Astrocyte of the spinal cord (primary cell): Measurements from ENCODE around the gene GABRE.

Experiments used
- DNase-seq: peaks from one replicate; pipeline ENCODE4 v3.0.0; 2011; ENCODE audit warnings: low read depth, low spot score
- H3K4me3 ChIP-seq: 2 replicates; pipeline ENCODE4 v1.5.1; 2011; ENCODE audit warnings: low read depth, mild to moderate bottlenecking, low read length, moderate library complexity
- in situ Hi-C: cut with HindIII; loops from 2 replicates; pipeline ENCODE4 v1.10.0; 2017; ENCODE audit warnings: low sequenced_read_pairs
- TF ChIP-seq, protein P1 (sequence below): IDR thresholded peaks from 2 replicates; pipeline ENCODE4 v1.5.1; 2012; ENCODE audit warnings: low read depth, mild to moderate bottlenecking, low read length, inconsistent platforms

Gene GABRE

GRCh38 chrX:151973060-151973661, 1.3 kb downstream of the GABRE start:
- peak overlapping the region; percentile 59 for H3K4me3 ChIP-seq
- no peak for DNase-seq
- in situ Hi-C loops: no loop called here
- TF ChIP-seq, protein P1, sequence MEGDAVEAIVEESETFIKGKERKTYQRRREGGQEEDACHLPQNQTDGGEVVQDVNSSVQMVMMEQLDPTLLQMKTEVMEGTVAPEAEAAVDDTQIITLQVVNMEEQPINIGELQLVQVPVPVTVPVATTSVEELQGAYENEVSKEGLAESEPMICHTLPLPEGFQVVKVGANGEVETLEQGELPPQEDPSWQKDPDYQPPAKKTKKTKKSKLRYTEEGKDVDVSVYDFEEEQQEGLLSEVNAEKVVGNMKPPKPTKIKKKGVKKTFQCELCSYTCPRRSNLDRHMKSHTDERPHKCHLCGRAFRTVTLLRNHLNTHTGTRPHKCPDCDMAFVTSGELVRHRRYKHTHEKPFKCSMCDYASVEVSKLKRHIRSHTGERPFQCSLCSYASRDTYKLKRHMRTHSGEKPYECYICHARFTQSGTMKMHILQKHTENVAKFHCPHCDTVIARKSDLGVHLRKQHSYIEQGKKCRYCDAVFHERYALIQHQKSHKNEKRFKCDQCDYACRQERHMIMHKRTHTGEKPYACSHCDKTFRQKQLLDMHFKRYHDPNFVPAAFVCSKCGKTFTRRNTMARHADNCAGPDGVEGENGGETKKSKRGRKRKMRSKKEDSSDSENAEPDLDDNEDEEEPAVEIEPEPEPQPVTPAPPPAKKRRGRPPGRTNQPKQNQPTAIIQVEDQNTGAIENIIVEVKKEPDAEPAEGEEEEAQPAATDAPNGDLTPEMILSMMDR: no peak

- TF ChIP-seq, protein P1: no peak
- no peak overlapping the region for H3K4me3 ChIP-seq
- in situ Hi-C loops: no loop called here
- DNase-seq: peak; percentile 91
These were observed 3.8 kb downstream of the GABRE start for GRCh38 chrX:151970661-151971060.

DNA sequence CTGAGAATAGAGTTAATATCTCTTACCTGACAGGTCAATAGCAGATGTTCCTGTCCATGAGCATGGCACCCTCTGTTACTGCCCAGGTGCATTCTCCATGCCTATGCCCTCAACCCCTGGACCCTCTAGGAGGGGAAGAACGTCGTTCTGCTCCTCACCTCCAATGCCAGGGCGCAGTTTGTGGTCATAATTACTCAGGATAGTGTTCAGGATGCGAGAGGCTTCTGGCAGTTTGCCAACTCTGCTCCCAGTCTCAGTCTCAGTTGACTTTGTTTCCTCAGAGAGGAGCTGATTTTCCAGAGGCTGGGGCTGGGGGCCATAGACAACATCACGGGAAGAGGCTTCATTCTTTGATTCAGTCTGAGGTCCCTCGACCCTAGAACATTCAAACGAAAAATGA, 4.4 kb downstream of the GABRE start:
- no peak overlapping the region for H3K4me3 ChIP-seq
- in situ Hi-C loops: no loop called here
- no peak for DNase-seq
- TF ChIP-seq, protein P1: no peak

- H3K4me3 ChIP-seq: no peak overlapping the region
- no peak for DNase-seq
- in situ Hi-C loops: no loop called here
- TF ChIP-seq, protein P1: no peak
These were observed 8.2 kb downstream of the GABRE start for GRCh38 chrX:151966236-151966635.

GRCh38 chrX:151962034-151962433, 12.4 kb downstream of the GABRE start:
- TF ChIP-seq, protein P1: no peak

GRCh38 chrX:151958101-151958500, 16.4 kb downstream of the GABRE start:
- no peak overlapping the region for H3K4me3 ChIP-seq
- TF ChIP-seq, protein P1: no peak
- in situ Hi-C loops: no loop called here
- DNase-seq: no peak

More at GRCh38 chrX:151962034-151962433, 12.4 kb downstream of the GABRE start:
- H3K4me3 ChIP-seq: no peak overlapping the region
- DNase-seq: no peak
- in situ Hi-C loops: no loop called here
